ENCODE measurements around the gene CACNB2. TPM values are rescaled to one million over a fixed set of nuclear protein-coding genes. Genes with fewer than 3 reads are reported as not detected.

Gene CACNB2
- total RNA-seq, 2 donors from 2014 or later: 12.5 to 12.7 TPM

GRCh38 chr10:18214691-18215563 lies 74.7 kb downstream of the CACNB2 start:
- DNase-seq (peak; percentile 46 to 75 (median 64)), ATAC-seq (peak; percentile 71)
- Histone ChIP-seq H3K27me3 (no peaks in the 10 kb centered on the region), H3K9me3 (no peaks in the 10 kb centered on the region), H3K36me3 (replicated peaks in 1 of 2; ENCODE audit: insufficient read depth in 1 of 2, low read depth in 2 of 2) (no peaks in the 10 kb centered on the region), H3K27ac (no peak overlapping the region), H3K4me1 (peaks cover 47% of the 10 kb centered on the region), H3K4me3 (no peak overlapping the region)
- TF ChIP-seq POLR2A (IDR thresholded peaks at IDR 0.05) (no peak), CTCF (IDR thresholded peaks at IDR 0.05) (peak; percentile 41 to 90 (median 85))
- 25 to 28% methylated on average over 10 of the region's 10 CpGs for WGBS, 2 donors
- intact Hi-C loops (cut with DNase I): no loop called here

DNA sequence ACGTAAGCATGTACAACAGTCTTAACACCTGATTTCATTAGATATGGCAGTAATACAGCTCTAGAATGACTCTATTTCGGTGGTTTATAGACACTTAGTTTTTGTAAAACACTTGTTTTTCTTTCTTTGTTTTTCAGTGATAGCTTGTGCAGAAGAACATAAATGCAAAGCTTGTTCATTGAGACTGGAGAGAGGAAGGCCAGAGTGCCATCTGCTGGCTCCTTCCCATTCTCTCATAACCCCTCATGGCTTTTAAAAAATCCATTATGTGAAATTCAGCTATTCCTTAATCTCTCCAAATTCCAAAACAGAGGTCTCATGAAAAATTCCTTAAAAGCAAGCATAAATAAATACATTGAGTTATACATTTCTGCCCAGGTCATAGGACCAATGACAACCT lies 76.3 kb downstream of the CACNB2 start:
- H3K4me3 ChIP-seq: no peak overlapping the region
- H3K4me1 ChIP-seq: peaks cover 35% of the 10 kb centered on the region
- DNase-seq (peak in 2 of 4 donors; percentile 26 to 53), ATAC-seq (no peak)
- no peak overlapping the region for H3K27ac ChIP-seq
- WGBS, 2 donors: 41 to 67% methylated on average over 2 of the region's 2 CpGs
- H3K27me3 ChIP-seq: no peaks in the 10 kb centered on the region
- no peaks in the 10 kb centered on the region for H3K36me3 ChIP-seq (replicated peaks in 1 of 2; ENCODE audit: insufficient read depth in 1 of 2, low read depth in 2 of 2)
- TF ChIP-seq POLR2A (IDR thresholded peaks at IDR 0.05) (no peak), CTCF (IDR thresholded peaks at IDR 0.05) (peak in 6 of 7 experiments; percentile 7 to 33 (median 26))
- H3K9me3 ChIP-seq: no peaks in the 10 kb centered on the region
- intact Hi-C loops (cut with DNase I): no loop called here

DNA sequence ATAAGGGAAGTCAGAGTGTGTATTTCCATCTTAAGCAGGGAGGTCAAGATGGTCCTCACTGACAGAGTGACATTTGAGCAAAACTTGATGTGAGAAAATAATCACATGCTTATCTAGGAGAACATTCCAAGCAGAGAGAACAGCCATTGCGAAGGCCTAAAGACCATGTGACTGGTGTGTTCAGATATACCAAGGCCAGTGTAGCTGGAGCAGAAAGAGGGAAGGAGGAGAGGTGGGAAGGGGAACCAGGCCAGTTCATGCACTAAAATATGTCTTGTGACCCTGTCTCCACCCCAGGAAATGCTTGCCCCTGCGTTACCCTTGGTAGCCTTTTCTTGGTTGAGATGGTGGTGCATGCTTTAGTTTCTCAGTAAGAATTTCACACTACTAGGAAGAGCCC lies 77.4 kb downstream of the CACNB2 start:
- 55 to 58% methylated on average over 2 of the region's 2 CpGs for WGBS, 2 donors
- no peak for ATAC-seq

DNA sequence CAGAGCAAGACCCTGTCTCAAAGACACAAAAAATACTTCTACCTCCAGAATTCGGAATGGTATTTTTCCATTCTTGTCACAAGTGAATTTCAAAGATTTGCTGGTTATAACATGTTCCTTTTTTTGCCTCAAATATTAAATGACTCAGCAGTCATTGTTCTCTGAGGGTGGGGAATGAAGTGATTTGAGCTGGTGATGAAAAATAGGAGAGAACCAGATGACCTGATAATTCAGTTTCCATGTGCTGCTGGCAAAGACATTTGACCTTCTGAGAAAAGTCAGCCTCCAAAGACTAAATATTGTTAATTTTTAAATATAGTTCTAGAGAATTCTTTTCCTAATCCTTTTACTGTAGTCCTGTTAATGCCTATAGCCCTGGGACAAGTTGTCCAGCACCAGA lies 78.9 kb downstream of the CACNB2 start:
- H3K27ac ChIP-seq: no peak overlapping the region
- intact Hi-C loops (cut with DNase I): no loop called here
- no peak for ATAC-seq
- H3K27me3 ChIP-seq: no peaks in the 10 kb centered on the region
- peaks cover 28% of the 10 kb centered on the region for H3K4me1 ChIP-seq
- WGBS, 2 donors: 84 to 85% methylated on average over 1 of the region's 1 CpG
- no peaks in the 10 kb centered on the region for H3K36me3 ChIP-seq (replicated peaks in 1 of 2; ENCODE audit: insufficient read depth in 1 of 2, low read depth in 2 of 2)
- DNase-seq: no peak
- no peaks in the 10 kb centered on the region for H3K9me3 ChIP-seq
- TF ChIP-seq POLR2A (IDR thresholded peaks at IDR 0.05) (no peak), CTCF (IDR thresholded peaks at IDR 0.05) (no peak)
- H3K4me3 ChIP-seq: no peak overlapping the region

More for the DNA sequence above, 77.4 kb downstream of the CACNB2 start:
- H3K36me3 ChIP-seq (replicated peaks in 1 of 2; ENCODE audit: insufficient read depth in 1 of 2, low read depth in 2 of 2): no peaks in the 10 kb centered on the region
- TF ChIP-seq POLR2A (IDR thresholded peaks at IDR 0.05): no peak
- no peak for TF ChIP-seq CTCF (IDR thresholded peaks at IDR 0.05)
- no peak overlapping the region for H3K27ac ChIP-seq
- no peak overlapping the region for H3K4me3 ChIP-seq
- no peaks in the 10 kb centered on the region for H3K27me3 ChIP-seq
- peak in 2 of 4 donors; percentile 14 to 42 for DNase-seq
- H3K4me1 ChIP-seq: peaks cover 33% of the 10 kb centered on the region
- H3K9me3 ChIP-seq: no peaks in the 10 kb centered on the region
- intact Hi-C loops (cut with DNase I): no loop called here
